PC-3 (cell line): ENCODE results near the gene CRYZL1. TPM values are rescaled to one million over a fixed set of nuclear protein-coding genes. Genes with fewer than 3 reads are reported as not detected.

ENCODE experiments used
- ATAC-seq: fragments of 200-7000 bp; cut with Tn5 transposase; 2 replicates; pipeline ENCODE4 v1.9.1; 2020; ENCODE audit warnings: mild to moderate bottlenecking, moderate library complexity
- BruUV-seq: library from RNA; stranded (reverse); fragments of 400-500 nt; replicated peaks from 2 replicates; lab custom pipeline; 2021; lab: Mats Ljungman, UMichigan
- CTCF ChIA-PET: fragments of 300-600 bp; sonication (Branson Sonifier 250); formaldehyde crosslinking; loops from one replicate; lab custom pipeline; 2022; ENCODE audit warnings: antibody characterized with exemption; lab: Charles Lee
- POLR2A ChIA-PET: fragments of 300-600 bp; sonication (Branson Sonifier 250); formaldehyde crosslinking; loops from one replicate; lab custom pipeline; 2022; ENCODE audit warnings: antibody characterized with exemption; ENCODE audit not compliant: unreplicated experiment; lab: Charles Lee
- DNase-seq: peaks from one replicate; pipeline ENCODE4 v3.0.0-alpha.2; 2015
- H2AFZ ChIP-seq: fragments of 300-600 bp; sonication (generic); 2 replicates; pipeline ENCODE4 v1.6.0; 2016; ENCODE audit warnings: antibody characterized with exemption, low read length
- H3F3A ChIP-seq: fragments of 300-600 bp; sonication (generic); one replicate; pipeline ENCODE4 v1.6.0; 2017; ENCODE audit warnings: antibody characterized with exemption, low read length, control low read depth, mild to moderate bottlenecking; ENCODE audit not compliant: unreplicated experiment
- H3K27ac ChIP-seq: fragments of 300-600 bp; sonication (generic); 2 replicates; pipeline ENCODE4 v1.5.1; 2016; ENCODE audit warnings: mild to moderate bottlenecking, low read length
- H3K27me3 ChIP-seq: fragments of 300-600 bp; sonication (generic); 2 replicates; pipeline ENCODE4 v1.6.1; 2016; ENCODE audit warnings: low read length, mixed read lengths
- H3K36me3 ChIP-seq: fragments of 300-600 bp; sonication (generic); 2 replicates; pipeline ENCODE4 v1.6.1; 2016; ENCODE audit warnings: low read depth, mixed run types, low read length, mixed read lengths
- H3K4me1 ChIP-seq: fragments of 300-600 bp; sonication (generic); 2 replicates; pipeline ENCODE4 v1.5.1; 2016; ENCODE audit warnings: low read length; ENCODE audit not compliant: insufficient read depth
- H3K4me2 ChIP-seq: fragments of 300-600 bp; sonication (generic); 2 replicates; pipeline ENCODE4 v1.6.0; 2016; ENCODE audit warnings: low read length
- H3K4me3 ChIP-seq: fragments of 300-600 bp; sonication (generic); 2 replicates; pipeline ENCODE4 v1.5.1; 2016; ENCODE audit warnings: mild to moderate bottlenecking, low read length, mixed read lengths
- H3K79me2 ChIP-seq: fragments of 300-600 bp; sonication (generic); 2 replicates; pipeline ENCODE4 v1.6.1; 2017; ENCODE audit warnings: low read length, mixed read lengths
- H3K9ac ChIP-seq: fragments of 300-600 bp; sonication (generic); 2 replicates; pipeline ENCODE4 v1.6.0; 2016; ENCODE audit warnings: mild to moderate bottlenecking, low read length
- H3K9me2 ChIP-seq: fragments of 300-600 bp; sonication (generic); replicated peaks from 2 replicates; pipeline ENCODE4 v1.6.1; 2016; ENCODE audit warnings: mixed run types, low read length, mixed read lengths
- H3K9me3 ChIP-seq: fragments of 300-600 bp; sonication (generic); 2 replicates; pipeline ENCODE4 v1.6.1; 2016; ENCODE audit warnings: low read length, mixed read lengths
- H4K20me1 ChIP-seq: fragments of 300-600 bp; sonication (generic); 2 replicates; pipeline ENCODE4 v1.6.1; 2016; ENCODE audit warnings: low read length, mixed read lengths
- CTCF ChIP-seq: fragments of 300-600 bp; sonication (generic); conservative IDR thresholded peaks from 2 replicates; pipeline ENCODE4 v1.5.1; 2017; ENCODE audit warnings: antibody characterized with exemption, low read depth, mild to moderate bottlenecking, low read length
- EZH2 ChIP-seq: fragments of 300-600 bp; sonication (generic); IDR thresholded peaks from one replicate; pipeline ENCODE4 v1.6.1; 2017; ENCODE audit warnings: antibody characterized with exemption, mild to moderate bottlenecking, low read length; ENCODE audit not compliant: unreplicated experiment
- EZH2phosphoT487 ChIP-seq: fragments of 300-600 bp; sonication (generic); IDR thresholded peaks from 2 replicates; pipeline ENCODE4 v1.6.1; 2018; ENCODE audit warnings: mild to moderate bottlenecking, antibody characterized with exemption, low read length, borderline replicate concordance
- intact Hi-C: fragments of 100-400 bp; cut with micrococcal nuclease; formaldehyde crosslinking; loops from 2 replicates; pipeline ENCODE4 v1.9.0; 2023
- total RNA-seq: library from RNA; depleted of rRNA; stranded (reverse); fragments of >200 nt; gene quantifications from 2 replicates; pipeline ENCODE4 v1.2.3, GENCODE V29; 2014

CRYZL1 gene
- total RNA-seq, 1 experiment from 2014 or later, result 12.4 TPM

GRCh38 chr21:33670076-33670978 lies 28.8 kb upstream of the CRYZL1 start:
- ChIA-PET CTCF (no interaction called here), POLR2A (no interaction called here)
- no peaks in the 10 kb centered on the region for H3K9me3 ChIP-seq
- H4K20me1 ChIP-seq, result no peaks in the 10 kb centered on the region; the same call in 1 of the 2 replicates
- H3K4me2 ChIP-seq, result no peak overlapping the region
- no peaks in the 10 kb centered on the region for H3K9me2 ChIP-seq
- H3K4me3 ChIP-seq, result no peak overlapping the region
- H2AFZ ChIP-seq, result no peak overlapping the region
- ATAC-seq (0 out of 2 replicates have a peak, but pooled peaks have one; percentile 24), DNase-seq (peak; percentile 37)
- H3K4me1 ChIP-seq, result peaks cover 3% of the 10 kb centered on the region; the same call in 1 of the 2 replicates
- intact Hi-C loops, result loop anchor here (1.0 kb wide), 1 partner anchor 17 kb away; no protein-coding TSS in a partner anchor
- H3K36me3 ChIP-seq, result no peaks in the 10 kb centered on the region
- no peaks in the 10 kb centered on the region for H3K27me3 ChIP-seq
- H3F3A ChIP-seq, result no peaks in the 10 kb centered on the region
- H3K27ac ChIP-seq, result no peak overlapping the region
- H3K9ac ChIP-seq, result no peak overlapping the region
- H3K79me2 ChIP-seq, result peaks cover 46% of the 10 kb centered on the region
- TF ChIP-seq CTCF (no peak), EZH2phosphoT487 (no peak), EZH2 (no peak)
- BruUV-seq, result no TSS peak

- no peaks in the 10 kb centered on the region for H3K9me2 ChIP-seq
- no peaks in the 10 kb centered on the region; the same call in 1 of the 2 replicates for H4K20me1 ChIP-seq
- H3K4me1 ChIP-seq, result peaks cover 3% of the 10 kb centered on the region; the same call in 1 of the 2 replicates
- no peaks in the 10 kb centered on the region for H3K9me3 ChIP-seq
- no peak overlapping the region for H2AFZ ChIP-seq
- H3K36me3 ChIP-seq, result no peaks in the 10 kb centered on the region
- no peaks in the 10 kb centered on the region for H3F3A ChIP-seq
- no peak overlapping the region for H3K4me3 ChIP-seq
- no peaks in the 10 kb centered on the region for H3K27me3 ChIP-seq
- intact Hi-C loops, result no loop called here
- ChIA-PET POLR2A (no interaction called here), CTCF (no interaction called here)
- H3K4me2 ChIP-seq, result no peak overlapping the region
- ATAC-seq (no peak), DNase-seq (no peak)
- H3K9ac ChIP-seq, result no peak overlapping the region
- TF ChIP-seq CTCF (no peak), EZH2 (no peak), EZH2phosphoT487 (no peak)
- BruUV-seq, result no TSS peak
- H3K79me2 ChIP-seq, result peaks cover 58% of the 10 kb centered on the region
- no peak overlapping the region for H3K27ac ChIP-seq
Measured at GRCh38 chr21:33668620-33669019, 27.1 kb upstream of the CRYZL1 start.

DNA sequence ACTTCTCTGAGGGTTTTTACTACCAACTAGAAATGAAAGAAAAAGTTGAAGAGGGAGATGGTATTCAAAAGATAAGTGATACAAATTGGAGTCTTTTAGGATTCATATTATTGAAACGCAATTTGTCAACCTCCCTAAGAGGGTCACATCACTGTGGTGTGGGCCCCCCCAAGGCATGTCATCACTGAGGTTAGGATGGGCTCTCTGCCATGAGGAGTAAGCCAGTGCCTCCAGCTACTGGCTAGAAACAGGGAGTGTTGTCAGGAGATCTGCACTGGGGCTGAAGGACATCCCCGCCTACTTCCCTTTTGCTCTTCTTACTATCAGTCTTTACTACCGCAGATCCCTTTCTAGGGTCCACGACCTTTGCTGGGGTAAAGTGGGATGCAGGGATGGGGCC lies 26.6 kb upstream of the CRYZL1 start:
- DNase-seq (no peak), ATAC-seq (no peak)
- peaks cover 3% of the 10 kb centered on the region; the same call in 1 of the 2 replicates for H3K4me1 ChIP-seq
- peaks cover 59% of the 10 kb centered on the region for H3K79me2 ChIP-seq
- H3K9ac ChIP-seq, result no peak overlapping the region
- intact Hi-C loops, result no loop called here
- H2AFZ ChIP-seq, result no peak overlapping the region
- TF ChIP-seq EZH2phosphoT487, result no peak
- no peak for TF ChIP-seq CTCF
- TF ChIP-seq EZH2, result no peak
- no peaks in the 10 kb centered on the region for H3K9me3 ChIP-seq
- H3K27me3 ChIP-seq, result no peaks in the 10 kb centered on the region
- H3K36me3 ChIP-seq, result no peaks in the 10 kb centered on the region
- no peaks in the 10 kb centered on the region for H3F3A ChIP-seq
- H3K27ac ChIP-seq, result no peak overlapping the region
- ChIA-PET POLR2A (no interaction called here), CTCF (no interaction called here)
- no TSS peak for BruUV-seq
- H4K20me1 ChIP-seq, result no peaks in the 10 kb centered on the region; the same call in 1 of the 2 replicates
- no peak overlapping the region for H3K4me2 ChIP-seq
- no peak overlapping the region for H3K4me3 ChIP-seq
- no peaks in the 10 kb centered on the region for H3K9me2 ChIP-seq
